Ishikawa (cell line): ENCODE measurements around the gene ASB5.

ENCODE experiments used
- CEBPB ChIP-seq: IDR thresholded peaks from 2 replicates; pipeline ENCODE4 v1.6.1; 2012
- CREB1 ChIP-seq: IDR thresholded peaks from 2 replicates; pipeline ENCODE4 v1.6.1; 2012; ENCODE audit warnings: low read depth
- EGR1 ChIP-seq: IDR thresholded peaks from 2 replicates; pipeline ENCODE4 v1.6.1; 2012
- EP300 ChIP-seq: IDR thresholded peaks from 2 replicates; pipeline ENCODE4 v1.6.1; 2012; ENCODE audit warnings: borderline replicate concordance
- FOXM1 ChIP-seq: IDR thresholded peaks from 2 replicates; pipeline ENCODE4 v1.6.1; 2012; ENCODE audit warnings: low read depth, borderline replicate concordance
- NFIC ChIP-seq: IDR thresholded peaks from 2 replicates; pipeline ENCODE4 v1.6.1; 2012
- RAD21 ChIP-seq: IDR thresholded peaks from 2 replicates; pipeline ENCODE4 v1.6.1; 2012; ENCODE audit warnings: low read depth
- TAF1 ChIP-seq: IDR thresholded peaks from 2 replicates; pipeline ENCODE4 v1.6.1; 2012; ENCODE audit warnings: low read depth, mild to moderate bottlenecking
- TCF12 ChIP-seq: IDR thresholded peaks from 2 replicates; pipeline ENCODE4 v1.6.1; 2012; ENCODE audit warnings: low read depth
- TEAD4 ChIP-seq: IDR thresholded peaks from 2 replicates; pipeline ENCODE4 v1.6.1; 2012
- YY1 ChIP-seq: IDR thresholded peaks from 2 replicates; pipeline ENCODE4 v1.6.1; 2012; ENCODE audit warnings: low read depth
- ZBTB7A ChIP-seq: IDR thresholded peaks from 2 replicates; pipeline ENCODE4 v1.6.1; 2012; ENCODE audit warnings: low read depth
- TF ChIP-seq, protein P1 (sequence below): IDR thresholded peaks from 2 replicates; pipeline ENCODE4 v1.6.1; 2012; ENCODE audit warnings: low read depth, mild to moderate bottlenecking
- TF ChIP-seq, protein P2 (sequence below): IDR thresholded peaks from 2 replicates; pipeline ENCODE4 v1.6.1; 2012
- TF ChIP-seq, protein P3 (sequence below): IDR thresholded peaks from 2 replicates; pipeline ENCODE4 v1.6.1; 2012

Gene ASB5

DNA sequence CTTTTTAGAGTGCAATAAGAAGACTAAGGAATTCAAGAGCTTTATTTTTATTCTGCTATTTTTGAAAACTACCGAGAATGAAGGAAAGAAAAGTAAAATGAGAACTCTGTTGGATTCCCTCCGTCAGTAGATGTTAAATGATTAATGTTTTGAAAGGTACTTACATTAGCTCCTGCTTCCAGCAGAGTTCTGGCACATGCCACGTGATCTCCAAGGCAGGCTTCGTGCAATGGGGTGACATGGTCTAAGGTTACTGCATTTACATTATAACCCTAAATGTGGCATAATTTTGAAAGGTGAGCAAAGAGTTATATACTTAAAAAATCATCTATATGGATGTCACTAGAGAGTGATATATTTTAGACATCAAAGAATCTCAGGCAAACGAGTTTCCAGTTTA lies 46.9 kb downstream of the ASB5 start:
- no peak for TF ChIP-seq CREB1
- TF ChIP-seq, protein P1, sequence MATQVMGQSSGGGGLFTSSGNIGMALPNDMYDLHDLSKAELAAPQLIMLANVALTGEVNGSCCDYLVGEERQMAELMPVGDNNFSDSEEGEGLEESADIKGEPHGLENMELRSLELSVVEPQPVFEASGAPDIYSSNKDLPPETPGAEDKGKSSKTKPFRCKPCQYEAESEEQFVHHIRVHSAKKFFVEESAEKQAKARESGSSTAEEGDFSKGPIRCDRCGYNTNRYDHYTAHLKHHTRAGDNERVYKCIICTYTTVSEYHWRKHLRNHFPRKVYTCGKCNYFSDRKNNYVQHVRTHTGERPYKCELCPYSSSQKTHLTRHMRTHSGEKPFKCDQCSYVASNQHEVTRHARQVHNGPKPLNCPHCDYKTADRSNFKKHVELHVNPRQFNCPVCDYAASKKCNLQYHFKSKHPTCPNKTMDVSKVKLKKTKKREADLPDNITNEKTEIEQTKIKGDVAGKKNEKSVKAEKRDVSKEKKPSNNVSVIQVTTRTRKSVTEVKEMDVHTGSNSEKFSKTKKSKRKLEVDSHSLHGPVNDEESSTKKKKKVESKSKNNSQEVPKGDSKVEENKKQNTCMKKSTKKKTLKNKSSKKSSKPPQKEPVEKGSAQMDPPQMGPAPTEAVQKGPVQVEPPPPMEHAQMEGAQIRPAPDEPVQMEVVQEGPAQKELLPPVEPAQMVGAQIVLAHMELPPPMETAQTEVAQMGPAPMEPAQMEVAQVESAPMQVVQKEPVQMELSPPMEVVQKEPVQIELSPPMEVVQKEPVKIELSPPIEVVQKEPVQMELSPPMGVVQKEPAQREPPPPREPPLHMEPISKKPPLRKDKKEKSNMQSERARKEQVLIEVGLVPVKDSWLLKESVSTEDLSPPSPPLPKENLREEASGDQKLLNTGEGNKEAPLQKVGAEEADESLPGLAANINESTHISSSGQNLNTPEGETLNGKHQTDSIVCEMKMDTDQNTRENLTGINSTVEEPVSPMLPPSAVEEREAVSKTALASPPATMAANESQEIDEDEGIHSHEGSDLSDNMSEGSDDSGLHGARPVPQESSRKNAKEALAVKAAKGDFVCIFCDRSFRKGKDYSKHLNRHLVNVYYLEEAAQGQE = no peak
- no peak for TF ChIP-seq EP300
- TF ChIP-seq, protein P2, sequence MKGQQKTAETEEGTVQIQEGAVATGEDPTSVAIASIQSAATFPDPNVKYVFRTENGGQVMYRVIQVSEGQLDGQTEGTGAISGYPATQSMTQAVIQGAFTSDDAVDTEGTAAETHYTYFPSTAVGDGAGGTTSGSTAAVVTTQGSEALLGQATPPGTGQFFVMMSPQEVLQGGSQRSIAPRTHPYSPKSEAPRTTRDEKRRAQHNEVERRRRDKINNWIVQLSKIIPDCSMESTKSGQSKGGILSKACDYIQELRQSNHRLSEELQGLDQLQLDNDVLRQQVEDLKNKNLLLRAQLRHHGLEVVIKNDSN = peak; percentile 61

DNA sequence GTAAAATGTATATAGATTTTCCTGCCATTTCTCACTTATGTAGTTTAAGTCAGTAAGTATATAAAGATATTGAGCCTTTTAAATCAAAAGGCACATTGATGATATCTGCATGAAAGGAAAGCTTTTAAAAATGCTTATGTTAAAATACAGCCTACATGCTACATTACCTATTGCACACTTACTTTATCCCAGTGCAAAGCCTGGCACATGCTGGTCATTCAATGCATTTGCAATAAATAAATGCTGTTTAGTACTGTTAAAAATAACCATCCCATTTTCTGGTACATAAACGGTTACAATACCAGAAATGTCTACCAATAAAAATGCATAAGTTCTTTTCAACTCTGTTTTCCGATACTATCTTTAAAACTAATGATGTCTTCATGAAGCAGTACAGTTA lies 51.5 kb downstream of the ASB5 start:
- TF ChIP-seq TCF12 (no peak), EGR1 (no peak), NFIC (no peak), EP300 (no peak), FOXM1 (no peak), CREB1 (no peak), TEAD4 (no peak), RAD21 (no peak), ZBTB7A (no peak), YY1 (no peak), CEBPB (no peak), TAF1 (no peak)
- TF ChIP-seq, protein P2 = no peak
- TF ChIP-seq, protein P1 = no peak
- TF ChIP-seq, protein P3, sequence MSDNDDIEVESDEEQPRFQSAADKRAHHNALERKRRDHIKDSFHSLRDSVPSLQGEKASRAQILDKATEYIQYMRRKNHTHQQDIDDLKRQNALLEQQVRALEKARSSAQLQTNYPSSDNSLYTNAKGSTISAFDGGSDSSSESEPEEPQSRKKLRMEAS = no peak

DNA sequence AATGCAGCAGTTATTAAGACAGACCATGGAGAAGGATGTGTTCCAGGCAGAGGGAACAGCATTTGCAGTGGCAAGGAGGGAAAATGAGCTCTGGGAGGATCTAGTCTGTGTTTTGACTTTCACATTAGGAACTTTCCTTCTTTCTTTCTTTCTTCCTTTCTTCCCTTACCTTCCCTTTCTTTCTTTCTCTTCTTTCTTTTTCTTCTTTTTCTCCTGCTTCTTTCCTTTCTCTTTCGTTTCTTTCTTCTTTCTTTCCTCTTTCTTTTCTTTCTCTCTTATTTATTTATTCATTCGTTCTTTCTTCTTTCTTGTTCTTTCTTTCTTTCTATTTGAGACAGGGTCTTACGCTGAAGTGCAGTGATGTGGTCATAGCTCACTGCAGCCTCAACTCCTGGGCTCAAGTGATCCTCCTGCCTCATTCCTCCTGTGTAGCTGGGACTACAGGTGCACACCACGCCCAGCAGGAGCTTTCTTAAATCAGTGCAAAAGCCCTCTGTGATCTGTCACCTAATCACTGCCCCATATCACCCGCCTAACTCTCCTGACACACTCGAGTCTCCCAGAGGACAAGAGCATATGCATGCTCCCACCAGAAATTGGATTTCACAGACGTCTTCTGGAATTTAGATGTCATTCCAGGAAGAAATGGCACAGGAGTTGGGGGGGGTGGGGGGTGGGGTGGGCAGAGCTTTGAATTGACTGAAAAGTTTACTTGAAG lies 58.3 kb downstream of the ASB5 start:
- TF ChIP-seq, protein P2 = no peak
- TF ChIP-seq, protein P3 = no peak
- TF ChIP-seq ZBTB7A (no peak), NFIC (no peak), EP300 (no peak), TCF12 (no peak), TAF1 (no peak), RAD21 (no peak)

DNA sequence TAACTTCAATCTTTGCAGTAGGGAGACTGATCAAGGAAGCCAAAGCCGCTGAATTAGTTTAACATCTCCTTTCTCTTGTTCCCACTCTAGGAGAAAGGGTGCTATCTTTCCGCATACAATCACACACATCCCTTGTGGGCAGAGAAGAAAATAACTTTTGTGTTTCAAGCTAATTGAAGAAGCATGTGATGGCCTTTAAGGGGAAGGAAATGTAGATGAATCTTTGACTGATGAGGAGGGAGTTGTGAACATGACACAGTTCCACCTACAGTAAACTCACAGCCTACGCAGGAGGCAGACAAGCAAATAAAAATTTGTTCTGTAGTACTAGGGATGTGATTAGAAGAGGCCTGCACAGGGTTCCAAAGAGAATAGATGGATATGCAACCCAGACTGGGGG lies 58.9 kb downstream of the ASB5 start:
- TF ChIP-seq, protein P1 = no peak
- TF ChIP-seq, protein P3 = no peak
- TF ChIP-seq TCF12 (no peak), YY1 (no peak), EGR1 (no peak), RAD21 (no peak), TEAD4 (no peak), CREB1 (no peak), NFIC (no peak), CEBPB (no peak), ZBTB7A (no peak), TAF1 (no peak)
- TF ChIP-seq, protein P2 = no peak
